ENCODE data around the gene PWWP2B.

DNA sequence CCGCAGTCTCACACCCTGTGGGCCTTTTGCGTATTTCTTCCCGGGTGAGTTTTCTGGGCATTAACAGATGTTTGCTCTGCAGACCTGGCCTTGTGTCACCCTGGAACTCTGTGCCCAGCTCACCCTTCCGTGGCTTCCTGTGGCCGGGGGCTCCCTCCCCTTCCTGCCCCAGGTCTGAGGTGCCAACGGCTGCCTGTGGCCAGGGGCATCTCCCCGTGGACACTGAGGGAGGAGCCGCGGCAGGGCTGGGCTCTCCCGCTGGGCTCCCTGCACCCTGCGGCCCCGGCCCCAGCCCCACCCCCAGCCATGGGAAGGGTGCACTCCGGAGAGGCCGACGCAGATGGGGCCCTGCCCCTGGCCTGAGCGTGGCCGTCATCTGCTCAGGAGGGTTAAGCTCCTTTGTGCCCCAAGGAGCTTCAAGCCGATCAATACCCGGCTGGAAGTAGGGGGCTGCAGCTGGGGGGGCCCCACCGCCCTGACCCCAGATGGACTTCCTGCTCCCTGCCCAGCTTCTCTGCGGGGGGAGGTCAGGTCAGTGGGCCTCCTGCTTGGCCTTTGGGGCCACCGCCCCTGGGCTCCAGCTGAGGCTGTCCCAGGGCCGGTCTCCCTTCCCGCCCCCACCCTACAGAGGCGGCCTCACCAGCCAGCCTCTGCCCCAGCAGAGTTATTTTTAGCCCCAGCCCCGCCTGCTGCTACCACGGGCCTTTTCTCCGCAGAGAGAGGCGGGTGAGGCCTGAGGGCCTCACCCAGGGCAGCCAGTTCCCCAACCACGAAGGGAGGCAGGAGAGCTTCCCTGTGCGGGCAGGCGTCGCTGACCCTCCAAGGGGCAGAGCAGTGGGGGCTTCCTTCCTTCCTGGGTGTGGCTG, 24.2 kb downstream of the PWWP2B start:
- TF ChIP-seq, protein P1, sequence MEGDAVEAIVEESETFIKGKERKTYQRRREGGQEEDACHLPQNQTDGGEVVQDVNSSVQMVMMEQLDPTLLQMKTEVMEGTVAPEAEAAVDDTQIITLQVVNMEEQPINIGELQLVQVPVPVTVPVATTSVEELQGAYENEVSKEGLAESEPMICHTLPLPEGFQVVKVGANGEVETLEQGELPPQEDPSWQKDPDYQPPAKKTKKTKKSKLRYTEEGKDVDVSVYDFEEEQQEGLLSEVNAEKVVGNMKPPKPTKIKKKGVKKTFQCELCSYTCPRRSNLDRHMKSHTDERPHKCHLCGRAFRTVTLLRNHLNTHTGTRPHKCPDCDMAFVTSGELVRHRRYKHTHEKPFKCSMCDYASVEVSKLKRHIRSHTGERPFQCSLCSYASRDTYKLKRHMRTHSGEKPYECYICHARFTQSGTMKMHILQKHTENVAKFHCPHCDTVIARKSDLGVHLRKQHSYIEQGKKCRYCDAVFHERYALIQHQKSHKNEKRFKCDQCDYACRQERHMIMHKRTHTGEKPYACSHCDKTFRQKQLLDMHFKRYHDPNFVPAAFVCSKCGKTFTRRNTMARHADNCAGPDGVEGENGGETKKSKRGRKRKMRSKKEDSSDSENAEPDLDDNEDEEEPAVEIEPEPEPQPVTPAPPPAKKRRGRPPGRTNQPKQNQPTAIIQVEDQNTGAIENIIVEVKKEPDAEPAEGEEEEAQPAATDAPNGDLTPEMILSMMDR (IDR thresholded peaks at IDR 0.05; ENCODE audit: low read depth, low read length): no peak
- TF ChIP-seq EZH2phosphoT487 (IDR thresholded peaks at IDR 0.05; ENCODE audit: low read depth): no peak
